ENCODE data around the gene ARMH3.
A peak's percentile ranks its signal among the peaks of the same experiment; 100 is the strongest.

Gene ARMH3

GRCh38 chr10:101826852-101827434 lies 229.0 kb downstream of the ARMH3 start:
- DNase-seq, result no peak

DNA sequence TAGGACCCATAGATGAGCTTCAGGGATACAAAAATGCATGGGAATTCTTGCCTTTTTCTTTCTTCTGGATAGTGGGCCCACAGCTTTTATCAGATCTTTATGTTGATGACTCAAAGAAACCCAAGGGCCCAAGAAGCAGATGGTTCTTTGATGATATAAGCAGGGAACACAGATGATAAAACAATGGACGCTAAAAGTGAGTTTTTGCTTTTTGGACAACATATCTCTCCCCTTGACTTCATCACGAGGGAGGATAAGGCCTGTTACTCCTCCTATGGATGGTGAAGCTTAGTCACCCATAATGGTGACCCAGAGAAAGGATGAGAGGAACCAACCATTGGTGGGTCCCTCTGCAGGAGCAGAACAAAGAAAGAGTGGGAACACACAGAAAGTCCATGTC lies 231.2 kb downstream of the ARMH3 start:
- no peak for DNase-seq

DNA sequence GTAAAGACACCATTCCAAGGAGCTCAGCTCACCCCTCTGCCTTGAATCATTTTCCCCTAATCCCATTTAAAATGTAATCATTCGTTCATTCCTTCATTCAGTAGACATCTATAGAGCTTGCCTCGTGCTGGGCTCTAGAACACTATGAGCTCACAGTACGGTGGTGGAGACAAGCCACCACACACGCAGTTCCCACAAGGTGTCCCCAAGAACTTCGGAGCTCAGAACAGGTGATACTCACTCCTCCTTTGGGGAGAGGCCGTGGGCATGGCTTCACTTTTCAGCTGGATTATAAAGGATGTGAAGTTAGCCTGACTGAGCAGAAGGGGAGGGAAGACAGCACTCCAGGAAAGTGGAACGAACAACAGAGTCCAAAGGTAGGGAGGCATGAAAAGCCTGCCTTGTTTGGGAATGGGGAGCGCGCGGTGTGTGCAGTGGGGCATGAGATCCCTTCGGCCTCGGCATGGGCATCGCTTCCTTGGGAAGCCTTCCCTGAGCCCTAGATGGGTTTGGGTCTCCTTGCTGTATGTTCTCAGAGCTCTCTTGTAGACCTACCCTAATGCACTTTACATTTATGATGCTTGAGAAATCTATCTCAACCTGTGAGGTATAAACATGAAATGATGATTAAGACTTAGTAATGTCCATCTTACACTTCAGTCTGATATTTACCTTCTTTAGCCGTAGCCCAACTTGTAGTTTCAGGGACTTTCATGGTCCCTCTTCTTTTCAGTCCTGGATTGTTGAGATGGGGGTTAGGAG lies 236.9 kb downstream of the ARMH3 start:
- no peak for DNase-seq

GRCh38 chr10:101818119-101818871 lies 237.7 kb downstream of the ARMH3 start, which contains the start of gene OGA:
Gene OGA, minus strand, starts transcription at chr10:101818444. Its CDS starts 422 bp downstream, at chr10:101818022.
- DNase-seq, result peak; percentile 98 to 99

- no peak for DNase-seq
Measured at GRCh38 chr10:101817337-101818118, 238.4 kb downstream of the ARMH3 start.

DNA sequence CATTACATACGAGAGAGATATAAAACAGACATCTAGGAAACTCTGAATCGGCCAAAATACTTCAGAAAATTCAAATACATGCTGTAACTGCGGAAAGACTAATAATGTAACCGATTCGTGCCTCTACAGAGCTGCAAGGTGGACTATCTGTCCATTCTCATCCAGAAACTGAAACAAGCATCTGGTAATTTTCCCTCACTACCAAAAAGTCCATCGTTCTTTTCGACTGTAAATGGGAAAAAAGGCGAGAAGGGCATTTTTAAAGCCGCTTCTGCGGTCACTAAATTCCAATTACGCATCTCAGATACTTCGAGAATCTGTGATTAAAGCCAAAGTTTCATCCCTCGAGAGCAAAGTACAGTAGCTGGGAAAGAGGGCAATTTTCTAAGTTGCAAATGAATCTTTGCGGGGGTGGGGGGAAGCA lies 239.0 kb downstream of the ARMH3 start:
- no peak for DNase-seq

GRCh38 chr10:101816376-101816775 lies 239.6 kb downstream of the ARMH3 start:
- no peak for DNase-seq

DNA sequence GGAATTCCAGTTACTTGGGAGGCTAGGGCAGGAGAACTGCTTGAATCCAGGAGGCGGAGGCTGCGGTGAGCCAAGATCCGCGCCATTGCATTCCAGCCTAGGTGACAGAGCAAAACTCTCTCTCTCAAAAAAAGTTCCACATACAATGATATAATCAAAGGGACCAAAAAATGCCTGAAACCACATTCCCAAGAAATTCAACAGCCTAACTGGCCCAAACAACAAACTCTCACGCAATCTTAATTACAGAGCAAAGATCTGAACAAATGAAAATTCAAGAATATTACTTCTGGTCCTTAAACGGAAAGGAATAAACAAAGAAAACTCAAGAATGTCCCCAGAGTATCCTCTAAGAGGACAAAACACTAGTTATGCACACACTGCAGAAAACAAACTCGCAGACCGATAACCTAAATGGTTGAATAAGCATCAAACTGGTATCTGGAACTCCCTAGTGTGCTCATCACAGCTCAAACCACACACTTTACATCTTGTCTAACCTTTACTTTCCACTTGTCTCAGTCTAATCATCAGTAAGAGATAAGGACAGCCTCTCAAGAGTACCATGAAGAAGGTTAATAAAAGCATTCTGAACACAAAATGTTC lies 241.4 kb downstream of the ARMH3 start:
- no peak for DNase-seq

- no peak for DNase-seq
Measured at GRCh38 chr10:101812606-101813005, 243.4 kb downstream of the ARMH3 start.

- DNase-seq, result no peak
Measured at GRCh38 chr10:101807158-101807557, 248.8 kb downstream of the ARMH3 start.

- DNase-seq, result no peak
Measured at GRCh38 chr10:101803511-101803910, 252.5 kb downstream of the ARMH3 start.

DNA sequence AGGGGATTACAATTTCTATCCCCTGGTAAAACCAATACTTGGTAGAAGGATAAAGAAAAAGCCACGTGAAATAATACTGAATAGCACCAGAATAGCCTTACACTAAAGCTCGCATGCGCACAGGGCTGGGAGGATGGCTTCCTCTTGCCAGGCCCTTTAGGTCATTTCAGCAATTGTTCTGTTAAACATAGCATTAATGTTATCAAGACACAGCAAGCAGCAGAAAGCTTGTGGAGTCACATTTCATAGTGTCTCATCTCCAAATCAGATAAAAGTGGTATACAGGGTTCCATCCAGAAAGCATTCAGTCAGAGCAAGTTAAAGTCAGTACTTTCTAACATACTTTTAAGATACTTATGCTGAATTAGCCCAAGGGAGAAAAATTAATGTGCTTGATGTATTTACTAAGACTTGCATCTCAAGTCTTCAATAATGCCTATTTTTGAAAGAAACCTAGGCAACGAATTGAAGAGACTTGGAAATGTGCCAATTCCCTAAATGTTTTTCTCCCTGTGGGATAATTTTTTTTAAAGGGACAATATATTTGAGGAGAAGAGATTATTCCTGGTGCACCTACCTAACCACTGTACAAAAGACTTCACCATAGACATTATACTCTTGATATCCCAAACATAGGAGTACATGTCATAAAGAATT lies 258.4 kb downstream of the ARMH3 start:
- DNase-seq, result no peak

All from cerebellar nuclear complex (tissue), 1 donor.